ENCODE data around the gene PDZRN3. TPM values are rescaled to one million over a fixed set of nuclear protein-coding genes. Genes with fewer than 3 reads are reported as not detected.

Gene PDZRN3
- total RNA-seq, 2 experiments from 2014 or later: not detected

DNA sequence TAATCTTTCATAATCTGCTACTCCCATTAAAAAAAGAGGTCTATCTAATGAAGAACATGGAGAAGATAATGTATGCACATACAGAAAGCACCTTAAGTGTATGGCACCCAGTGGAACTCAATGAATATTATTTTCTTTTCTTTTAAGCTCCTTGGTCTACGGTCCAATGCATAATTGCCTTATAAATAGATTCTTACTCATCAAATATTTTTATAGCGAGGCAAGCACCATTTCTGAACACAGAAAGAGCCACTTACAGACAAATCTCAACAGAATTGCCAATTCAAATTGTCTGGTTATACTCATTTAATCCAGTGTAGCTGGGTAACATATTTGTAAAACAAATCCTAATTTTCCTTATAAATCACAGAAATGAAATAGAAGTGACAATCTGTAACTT is 6.3 kb downstream of the PDZRN3 start:
- Mint-ChIP-seq H3K36me3 (ENCODE audit: low read depth) (no peaks in the 10 kb centered on the region), H3K27ac (no peak overlapping the region), H3K27me3 (ENCODE audit: low read depth) (peaks cover under 1% of the 10 kb centered on the region), H3K4me1 (ENCODE audit: low read depth) (no peaks in the 10 kb centered on the region), H3K4me3 (no peak overlapping the region), H3K9me3 (ENCODE audit: insufficient read depth) (no peaks in the 10 kb centered on the region)
- ATAC-seq (no peak), DNase-seq (no peak)
- ChIA-PET CTCF (no interaction called here), POLR2A (no interaction called here)

DNA sequence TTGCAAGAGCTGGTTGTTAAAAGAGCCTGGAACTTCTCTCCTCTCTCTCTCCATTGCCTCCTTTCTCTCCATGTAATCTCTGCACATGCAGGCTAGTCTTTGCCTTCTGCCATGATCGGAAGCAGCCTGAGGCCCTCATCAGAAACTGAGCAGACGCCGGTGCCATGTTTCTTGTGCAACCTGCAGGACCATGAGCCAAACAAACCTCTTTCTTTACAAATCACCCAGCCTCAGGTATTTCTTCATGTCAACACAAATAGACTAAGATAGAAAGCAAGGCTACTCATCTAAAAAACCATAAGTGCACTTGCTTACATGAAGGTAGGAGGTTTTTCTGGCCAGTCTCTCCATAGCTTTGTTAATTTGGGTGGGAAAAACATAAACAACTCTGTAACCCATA is 8.7 kb downstream of the PDZRN3 start:
- H3K36me3 Mint-ChIP-seq (ENCODE audit: low read depth): no peaks in the 10 kb centered on the region
- ChIA-PET POLR2A (no interaction called here), CTCF (no interaction called here)
- no peak overlapping the region for H3K4me3 Mint-ChIP-seq
- H3K4me1 Mint-ChIP-seq (ENCODE audit: low read depth): no peaks in the 10 kb centered on the region
- no peaks in the 10 kb centered on the region for H3K27me3 Mint-ChIP-seq (ENCODE audit: low read depth)
- no peak overlapping the region for H3K27ac Mint-ChIP-seq
- ATAC-seq (no peak), DNase-seq (no peak)
- no peaks in the 10 kb centered on the region for H3K9me3 Mint-ChIP-seq (ENCODE audit: insufficient read depth)

DNA sequence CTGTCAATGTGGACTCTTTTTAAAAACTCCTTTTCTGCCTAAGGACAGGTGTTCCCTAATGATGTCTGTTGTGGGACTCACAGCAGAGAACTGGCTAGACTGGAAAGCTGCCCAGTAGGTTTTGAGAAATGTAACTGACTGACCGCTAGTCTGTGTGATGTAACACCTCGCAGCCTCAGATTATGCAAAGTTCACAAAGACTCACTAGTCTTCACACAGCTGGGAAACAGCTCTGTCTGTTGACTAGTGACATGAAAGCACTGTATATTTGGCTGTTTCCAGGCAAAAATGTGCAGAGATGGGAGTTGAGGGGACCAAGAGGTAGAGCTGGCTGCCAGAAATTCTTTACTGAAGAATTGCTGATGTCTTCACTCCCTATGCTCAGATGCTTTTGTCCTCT is 10.3 kb downstream of the PDZRN3 start:
- Mint-ChIP-seq H3K27me3 (ENCODE audit: low read depth) (no peaks in the 10 kb centered on the region), H3K36me3 (ENCODE audit: low read depth) (no peaks in the 10 kb centered on the region), H3K9me3 (ENCODE audit: insufficient read depth) (no peaks in the 10 kb centered on the region), H3K27ac (no peak overlapping the region), H3K4me1 (ENCODE audit: low read depth) (no peaks in the 10 kb centered on the region), H3K4me3 (no peak overlapping the region)
- DNase-seq (no peak), ATAC-seq (no peak)
- ChIA-PET POLR2A (no interaction called here), CTCF (no interaction called here)

DNA sequence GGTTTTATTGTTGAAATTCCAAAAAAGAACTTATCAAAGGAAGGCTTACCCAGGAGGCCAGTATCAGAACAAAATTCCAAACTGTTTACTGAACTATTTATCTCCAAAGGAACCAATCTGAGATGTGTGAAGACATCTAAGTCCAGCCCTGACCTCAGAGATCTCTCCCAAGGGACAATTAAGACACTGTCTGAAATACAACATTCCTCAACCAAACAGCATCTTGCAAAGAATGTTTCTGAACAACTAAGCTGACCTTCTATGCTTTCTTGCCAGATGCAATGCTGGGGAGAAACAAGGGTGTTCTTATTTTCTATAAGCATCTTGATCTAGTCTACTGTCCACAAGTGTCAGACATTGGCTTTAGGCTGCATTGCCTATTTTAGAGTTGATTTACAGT is 13.6 kb downstream of the PDZRN3 start:
- Mint-ChIP-seq H3K27me3 (ENCODE audit: low read depth) (no peaks in the 10 kb centered on the region), H3K4me1 (ENCODE audit: low read depth) (no peaks in the 10 kb centered on the region), H3K36me3 (ENCODE audit: low read depth) (no peaks in the 10 kb centered on the region), H3K4me3 (no peak overlapping the region), H3K9me3 (ENCODE audit: insufficient read depth) (no peaks in the 10 kb centered on the region), H3K27ac (no peak overlapping the region)
- ChIA-PET POLR2A (no interaction called here), CTCF (no interaction called here)
- no peak for DNase-seq
- no peak for ATAC-seq

DNA sequence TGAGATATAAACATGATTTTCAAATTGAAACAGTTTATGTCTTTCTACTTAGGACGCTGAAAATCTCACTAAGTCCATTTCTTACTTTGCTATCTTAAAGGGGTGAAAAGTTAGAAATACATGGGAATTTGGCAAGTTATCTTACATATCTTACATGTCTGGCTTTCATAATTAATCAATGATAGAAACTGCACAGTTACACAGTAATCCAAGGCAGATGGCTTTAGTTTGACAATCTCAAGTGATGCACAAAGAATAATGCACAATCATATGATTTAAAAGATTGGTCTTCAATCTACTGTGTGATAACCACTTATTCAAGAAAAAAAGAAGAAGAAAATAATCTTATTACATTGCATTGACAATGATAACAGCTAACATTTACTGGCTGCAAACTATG is 14.2 kb downstream of the PDZRN3 start:
- no peak overlapping the region for H3K27ac Mint-ChIP-seq
- H3K4me1 Mint-ChIP-seq (ENCODE audit: low read depth): no peaks in the 10 kb centered on the region
- CTCF ChIA-PET: no interaction called here
- no peak overlapping the region for H3K4me3 Mint-ChIP-seq
- POLR2A ChIA-PET: no interaction called here
- no peaks in the 10 kb centered on the region for H3K36me3 Mint-ChIP-seq (ENCODE audit: low read depth)
- H3K9me3 Mint-ChIP-seq (ENCODE audit: insufficient read depth): no peaks in the 10 kb centered on the region
- ATAC-seq: no peak
- H3K27me3 Mint-ChIP-seq (ENCODE audit: low read depth): no peaks in the 10 kb centered on the region
- DNase-seq: no peak

DNA sequence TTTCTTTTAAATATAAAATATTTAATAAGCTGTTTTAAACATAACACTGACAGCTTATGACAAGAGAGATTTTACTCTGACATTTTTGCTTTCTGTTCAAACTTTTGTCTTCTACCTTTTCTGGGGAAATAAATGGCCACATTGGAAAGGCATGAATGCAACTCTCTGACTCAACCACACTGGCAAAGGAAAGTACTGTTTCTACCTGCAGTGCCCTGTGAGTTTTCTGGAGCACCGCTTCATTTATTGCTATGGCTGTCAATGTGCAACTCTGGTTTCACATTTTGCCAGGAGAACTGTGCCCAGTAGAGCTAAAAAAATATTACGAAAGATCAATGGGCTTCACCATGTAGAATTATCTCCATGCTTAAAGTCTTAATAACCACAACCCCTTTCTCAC is 15.1 kb downstream of the PDZRN3 start:
- Mint-ChIP-seq H3K9me3 (ENCODE audit: insufficient read depth) (no peaks in the 10 kb centered on the region), H3K4me3 (no peak overlapping the region)

DNA sequence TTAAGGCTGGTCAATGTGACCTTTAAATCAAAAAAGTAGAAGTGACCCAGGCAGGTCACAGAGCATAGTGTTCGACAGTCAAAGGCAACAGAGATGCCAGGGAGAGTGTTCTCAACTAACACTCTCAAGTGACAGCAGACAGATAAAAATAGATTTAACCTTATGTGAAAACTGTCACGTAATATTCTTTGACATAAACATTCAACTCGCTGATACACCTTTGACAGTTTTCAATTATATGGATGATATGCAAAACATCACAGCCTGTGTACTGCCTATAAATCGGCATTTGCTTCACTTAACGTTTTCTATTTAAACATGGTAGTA is 15.5 kb downstream of the PDZRN3 start:
- H3K27ac Mint-ChIP-seq: no peak overlapping the region
- no peak for ATAC-seq
- H3K27me3 Mint-ChIP-seq (ENCODE audit: low read depth): no peaks in the 10 kb centered on the region
- no peaks in the 10 kb centered on the region for H3K36me3 Mint-ChIP-seq (ENCODE audit: low read depth)
- CTCF ChIA-PET: no interaction called here
- no peak for DNase-seq
- POLR2A ChIA-PET: no interaction called here
- H3K9me3 Mint-ChIP-seq (ENCODE audit: insufficient read depth): no peaks in the 10 kb centered on the region
- no peak overlapping the region for H3K4me3 Mint-ChIP-seq
- H3K4me1 Mint-ChIP-seq (ENCODE audit: low read depth): no peaks in the 10 kb centered on the region

More for the DNA sequence above, 15.1 kb downstream of the PDZRN3 start:
- Mint-ChIP-seq H3K4me1 (ENCODE audit: low read depth) (no peaks in the 10 kb centered on the region), H3K27ac (no peak overlapping the region), H3K27me3 (ENCODE audit: low read depth) (no peaks in the 10 kb centered on the region), H3K36me3 (ENCODE audit: low read depth) (no peaks in the 10 kb centered on the region)
- CTCF ChIA-PET: no interaction called here
- POLR2A ChIA-PET: no interaction called here
- DNase-seq (no peak), ATAC-seq (no peak)

DNA sequence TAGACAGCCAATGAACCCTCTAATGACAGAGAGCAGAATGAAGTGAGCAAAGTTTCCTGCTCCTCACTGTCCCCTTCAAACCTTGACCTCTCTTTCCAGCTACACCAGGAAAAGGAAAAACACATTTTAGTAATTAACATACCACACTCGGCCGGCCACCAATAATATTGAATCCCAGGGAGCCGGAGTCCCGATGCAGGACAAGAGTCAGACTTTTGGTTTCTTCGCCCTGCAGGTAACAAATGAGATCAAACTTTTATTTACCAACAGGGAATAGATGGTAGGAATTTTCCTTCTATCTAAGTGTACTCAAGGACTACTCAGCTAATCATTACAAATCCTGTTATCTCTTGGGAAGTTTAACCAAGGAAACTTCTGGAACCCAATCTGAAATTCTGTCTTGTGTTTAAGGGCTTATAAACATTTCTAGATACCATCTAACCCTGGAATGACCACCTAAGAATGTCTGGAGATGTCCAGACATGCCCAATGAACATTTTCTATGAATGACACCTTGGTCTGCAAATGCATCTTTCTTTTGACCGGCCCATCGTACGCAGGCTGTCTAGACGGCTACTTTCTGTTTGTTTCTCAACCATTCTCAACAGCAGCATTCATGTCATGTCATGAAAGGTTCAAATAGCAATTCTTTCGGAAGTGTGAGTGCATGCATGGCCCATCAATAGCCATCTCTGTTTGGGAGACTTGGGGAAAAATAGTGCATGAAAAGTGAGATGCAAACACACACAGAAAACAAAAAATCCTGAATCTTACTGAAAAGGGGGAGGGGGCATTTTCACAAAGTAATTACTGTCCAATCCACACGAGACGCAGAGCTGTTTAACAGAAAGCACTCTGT is 16.1 kb downstream of the PDZRN3 start:
- POLR2A ChIA-PET: no interaction called here
- Mint-ChIP-seq H3K4me3 (no peak overlapping the region), H3K4me1 (ENCODE audit: low read depth) (no peaks in the 10 kb centered on the region), H3K36me3 (ENCODE audit: low read depth) (no peaks in the 10 kb centered on the region), H3K9me3 (ENCODE audit: insufficient read depth) (no peaks in the 10 kb centered on the region), H3K27me3 (ENCODE audit: low read depth) (no peaks in the 10 kb centered on the region), H3K27ac (no peak overlapping the region)
- CTCF ChIA-PET: no interaction called here
- DNase-seq (no peak), ATAC-seq (no peak)

DNA sequence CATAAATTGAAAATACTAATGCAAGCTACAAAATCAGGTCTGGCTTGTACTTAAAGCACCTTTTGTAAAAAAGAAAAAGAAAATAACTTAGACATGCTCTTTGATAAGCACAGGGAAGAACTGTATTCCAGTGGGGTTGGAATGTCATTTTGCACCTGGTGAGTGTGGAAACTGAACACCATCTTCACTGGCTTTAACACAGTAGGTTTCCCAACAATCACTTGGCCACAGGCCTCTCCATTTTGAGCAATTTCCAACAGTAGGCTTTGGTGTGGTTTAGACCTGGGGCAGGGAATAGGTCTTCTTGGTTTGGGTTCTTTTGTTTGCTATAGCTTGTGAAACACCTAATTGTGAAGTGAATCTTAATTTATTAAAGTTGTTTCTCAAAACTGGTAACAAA is 18.9 kb downstream of the PDZRN3 start:
- Mint-ChIP-seq H3K36me3 (ENCODE audit: low read depth) (no peaks in the 10 kb centered on the region), H3K4me1 (ENCODE audit: low read depth) (no peaks in the 10 kb centered on the region), H3K9me3 (ENCODE audit: insufficient read depth) (no peaks in the 10 kb centered on the region), H3K27ac (no peak overlapping the region), H3K4me3 (no peak overlapping the region), H3K27me3 (ENCODE audit: low read depth) (no peaks in the 10 kb centered on the region)
- CTCF ChIA-PET: no interaction called here
- DNase-seq: no peak
- POLR2A ChIA-PET: no interaction called here
- ATAC-seq: no peak

DNA sequence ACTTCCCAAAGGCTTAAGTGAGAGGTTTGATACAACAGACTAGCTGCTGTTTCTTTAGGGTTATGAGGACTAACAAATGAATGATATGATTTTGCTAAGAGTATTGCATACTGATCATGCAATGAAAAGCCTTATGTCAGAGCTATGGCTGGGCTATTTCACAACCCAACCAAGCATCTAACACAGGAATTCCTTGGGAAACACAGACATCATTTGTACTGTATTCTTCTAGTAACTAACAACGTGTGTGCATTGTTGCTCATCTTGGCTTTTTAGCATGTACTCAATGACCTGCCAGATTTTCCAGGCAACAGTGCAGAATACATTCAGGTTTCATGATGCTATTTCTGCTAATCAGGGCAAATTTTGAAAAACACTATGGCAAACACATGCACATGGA is 19.3 kb downstream of the PDZRN3 start:
- DNase-seq (no peak), ATAC-seq (no peak)
- ChIA-PET CTCF (no interaction called here), POLR2A (no interaction called here)
- Mint-ChIP-seq H3K9me3 (ENCODE audit: insufficient read depth) (no peaks in the 10 kb centered on the region), H3K27me3 (ENCODE audit: low read depth) (no peaks in the 10 kb centered on the region), H3K27ac (no peak overlapping the region), H3K4me1 (ENCODE audit: low read depth) (no peaks in the 10 kb centered on the region), H3K4me3 (no peak overlapping the region), H3K36me3 (ENCODE audit: low read depth) (no peaks in the 10 kb centered on the region)

DNA sequence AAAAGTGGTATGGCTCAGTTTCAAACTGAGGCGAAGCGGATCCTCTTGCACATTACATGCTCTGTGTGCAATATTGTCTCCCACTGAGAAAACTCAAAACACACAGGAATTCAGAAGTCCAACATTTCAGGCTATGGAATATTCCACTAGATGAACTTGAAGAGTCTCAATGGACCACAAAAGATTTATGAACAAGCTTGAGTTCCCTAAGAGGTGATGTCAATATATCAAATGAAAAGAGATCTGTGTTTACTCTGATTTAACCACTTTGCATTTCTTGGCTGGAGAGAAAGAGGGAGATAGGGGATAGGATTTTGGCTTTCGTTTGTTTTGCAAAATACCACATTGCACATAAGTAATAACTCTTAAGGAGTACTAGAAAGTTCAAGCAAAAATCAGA is 20.3 kb downstream of the PDZRN3 start:
- no peak overlapping the region for H3K27ac Mint-ChIP-seq
- CTCF ChIA-PET: no interaction called here
- H3K4me3 Mint-ChIP-seq: no peak overlapping the region

DNA sequence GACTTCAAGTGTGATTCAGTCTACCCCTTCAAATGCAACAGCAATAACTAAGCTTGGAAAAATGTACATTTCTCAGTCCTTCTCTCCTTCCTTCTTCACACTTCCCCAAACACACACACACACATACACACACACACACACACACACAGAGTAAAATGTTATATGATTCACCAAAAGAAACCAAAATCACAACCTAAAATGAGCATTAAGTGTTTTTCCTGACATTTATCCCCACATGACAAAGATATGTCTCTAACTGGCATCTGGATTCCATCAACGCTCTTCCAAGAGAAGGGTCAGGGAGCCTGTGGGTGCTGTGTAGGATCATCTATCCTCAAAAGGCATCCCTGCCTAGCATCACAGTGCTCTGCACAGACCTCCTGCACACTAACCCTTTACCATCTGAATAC is 21.0 kb downstream of the PDZRN3 start:
- H3K27me3 Mint-ChIP-seq (ENCODE audit: low read depth): no peaks in the 10 kb centered on the region
- no peaks in the 10 kb centered on the region for H3K36me3 Mint-ChIP-seq (ENCODE audit: low read depth)
- DNase-seq (no peak), ATAC-seq (no peak)
- POLR2A ChIA-PET: no interaction called here
- no peaks in the 10 kb centered on the region for H3K9me3 Mint-ChIP-seq (ENCODE audit: insufficient read depth)
- H3K27ac Mint-ChIP-seq: no peak overlapping the region
- H3K4me1 Mint-ChIP-seq (ENCODE audit: low read depth): no peaks in the 10 kb centered on the region
- CTCF ChIA-PET: no interaction called here
- no peak overlapping the region for H3K4me3 Mint-ChIP-seq

More for the DNA sequence above, 20.3 kb downstream of the PDZRN3 start:
- no peak for DNase-seq
- H3K27me3 Mint-ChIP-seq (ENCODE audit: low read depth): no peaks in the 10 kb centered on the region
- H3K9me3 Mint-ChIP-seq (ENCODE audit: insufficient read depth): no peaks in the 10 kb centered on the region
- no peak for ATAC-seq
- POLR2A ChIA-PET: no interaction called here
- no peaks in the 10 kb centered on the region for H3K36me3 Mint-ChIP-seq (ENCODE audit: low read depth)
- H3K4me1 Mint-ChIP-seq (ENCODE audit: low read depth): no peaks in the 10 kb centered on the region

DNA sequence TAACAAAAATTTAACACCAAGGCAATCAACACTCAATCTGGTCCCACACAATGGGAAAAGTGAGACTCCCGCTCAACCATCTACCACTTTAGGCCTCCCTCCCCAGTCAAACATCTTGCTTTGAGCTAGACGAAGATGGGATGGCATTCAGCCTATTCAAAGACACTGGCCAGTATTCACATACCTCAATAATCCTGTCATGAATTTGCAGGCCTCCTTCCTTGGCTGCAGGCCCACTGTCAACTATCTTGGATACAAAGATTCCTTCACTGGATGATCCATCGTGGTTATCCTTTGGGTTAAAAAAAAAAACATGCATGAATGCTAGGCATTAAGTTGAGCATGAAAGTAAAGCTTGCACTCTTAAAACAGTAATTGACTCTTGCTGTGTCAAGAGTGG is 22.6 kb downstream of the PDZRN3 start:
- Mint-ChIP-seq H3K4me1 (ENCODE audit: low read depth) (no peaks in the 10 kb centered on the region), H3K4me3 (no peak overlapping the region), H3K9me3 (ENCODE audit: insufficient read depth) (no peaks in the 10 kb centered on the region), H3K27me3 (ENCODE audit: low read depth) (no peaks in the 10 kb centered on the region), H3K27ac (no peak overlapping the region), H3K36me3 (ENCODE audit: low read depth) (no peaks in the 10 kb centered on the region)
- DNase-seq (no peak), ATAC-seq (no peak)
- POLR2A ChIA-PET: no interaction called here
- CTCF ChIA-PET: no interaction called here

Measured in activated CD8-positive, alpha-beta T cell treated with anti-CD3 and anti-CD28 coated beads, Interleukin-2, amount 10 ng/mL, durations not matched to agents 7 days and 5 days (primary cell).